A673 (cell line): ENCODE measurements around the gene KIAA0319L.
"Not testable (repeated sequence)": the region's sequence is repeated elsewhere in the genome, so short reads cannot be mapped to it uniquely, and the experiment has no call there.

ENCODE experiments used
- EZH2 ChIP-seq: fragments of 200-600 bp; sonication (generic); IDR thresholded peaks from 2 replicates; pipeline ENCODE4 v1.6.1; 2017; ENCODE audit warnings: borderline replicate concordance, low read depth, mild to moderate bottlenecking, mixed read lengths, antibody characterized with exemption, low read length; ENCODE audit not compliant: poor library complexity, severe bottlenecking
- TF ChIP-seq, protein P1 (sequence below): fragments of 300-800, 200-600 bp; sonication (generic); conservative IDR thresholded peaks from 2 replicates; pipeline ENCODE4 v1.5.1; 2017; ENCODE audit warnings: low read depth, mild to moderate bottlenecking, antibody characterized with exemption, low read length, moderate library complexity, mixed read lengths

DNA sequence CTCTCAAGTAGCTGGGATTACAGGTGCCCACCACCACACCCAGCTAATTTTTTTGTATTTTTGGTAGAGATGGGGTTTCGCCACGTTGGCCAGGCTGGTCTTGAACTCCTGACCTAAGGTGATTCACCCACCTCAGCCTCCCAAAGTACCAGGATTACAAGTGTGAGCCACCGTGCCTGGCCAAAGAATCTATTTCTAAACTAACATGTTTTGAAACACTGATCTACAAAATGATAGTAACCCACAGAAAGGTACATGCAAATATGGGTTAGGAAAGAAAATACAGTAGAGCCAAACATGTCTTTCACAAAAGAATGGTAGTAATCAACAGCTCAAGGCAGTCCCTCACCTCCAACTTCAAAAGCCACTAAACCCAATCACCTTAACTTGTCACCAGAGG, 84.0 kb downstream of the KIAA0319L start:
- not testable (repeated sequence) for TF ChIP-seq EZH2
- TF ChIP-seq, protein P1, sequence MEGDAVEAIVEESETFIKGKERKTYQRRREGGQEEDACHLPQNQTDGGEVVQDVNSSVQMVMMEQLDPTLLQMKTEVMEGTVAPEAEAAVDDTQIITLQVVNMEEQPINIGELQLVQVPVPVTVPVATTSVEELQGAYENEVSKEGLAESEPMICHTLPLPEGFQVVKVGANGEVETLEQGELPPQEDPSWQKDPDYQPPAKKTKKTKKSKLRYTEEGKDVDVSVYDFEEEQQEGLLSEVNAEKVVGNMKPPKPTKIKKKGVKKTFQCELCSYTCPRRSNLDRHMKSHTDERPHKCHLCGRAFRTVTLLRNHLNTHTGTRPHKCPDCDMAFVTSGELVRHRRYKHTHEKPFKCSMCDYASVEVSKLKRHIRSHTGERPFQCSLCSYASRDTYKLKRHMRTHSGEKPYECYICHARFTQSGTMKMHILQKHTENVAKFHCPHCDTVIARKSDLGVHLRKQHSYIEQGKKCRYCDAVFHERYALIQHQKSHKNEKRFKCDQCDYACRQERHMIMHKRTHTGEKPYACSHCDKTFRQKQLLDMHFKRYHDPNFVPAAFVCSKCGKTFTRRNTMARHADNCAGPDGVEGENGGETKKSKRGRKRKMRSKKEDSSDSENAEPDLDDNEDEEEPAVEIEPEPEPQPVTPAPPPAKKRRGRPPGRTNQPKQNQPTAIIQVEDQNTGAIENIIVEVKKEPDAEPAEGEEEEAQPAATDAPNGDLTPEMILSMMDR = not testable (repeated sequence)
